T follicular helper cell (primary cell): Measurements from ENCODE around the gene TMEM30A.

ENCODE experiments used
- DNase-seq: peaks from one replicate; pipeline ENCODE4 v3.0.0-alpha.2; 2020; ENCODE audit warnings: low read depth

TMEM30A gene

DNA sequence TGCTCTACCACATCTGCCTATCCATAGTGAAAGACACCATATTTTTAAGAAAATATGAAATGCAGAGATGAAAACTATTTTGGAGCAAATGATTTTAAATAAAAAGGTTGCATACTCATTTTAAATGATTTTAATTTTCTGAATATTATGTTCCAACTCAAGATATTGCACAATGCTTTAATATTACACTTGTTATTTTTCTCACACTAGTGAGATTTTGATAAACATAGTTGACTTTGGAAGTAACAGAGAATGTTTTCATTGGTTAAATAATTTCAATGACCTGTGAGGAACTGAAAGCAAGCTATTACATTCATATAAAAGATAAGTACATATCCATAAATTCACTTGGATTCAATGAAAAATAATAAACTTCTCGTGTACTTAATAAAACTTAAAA, 7.2 kb upstream of the TMEM30A start:
- DNase-seq: no peak

DNA sequence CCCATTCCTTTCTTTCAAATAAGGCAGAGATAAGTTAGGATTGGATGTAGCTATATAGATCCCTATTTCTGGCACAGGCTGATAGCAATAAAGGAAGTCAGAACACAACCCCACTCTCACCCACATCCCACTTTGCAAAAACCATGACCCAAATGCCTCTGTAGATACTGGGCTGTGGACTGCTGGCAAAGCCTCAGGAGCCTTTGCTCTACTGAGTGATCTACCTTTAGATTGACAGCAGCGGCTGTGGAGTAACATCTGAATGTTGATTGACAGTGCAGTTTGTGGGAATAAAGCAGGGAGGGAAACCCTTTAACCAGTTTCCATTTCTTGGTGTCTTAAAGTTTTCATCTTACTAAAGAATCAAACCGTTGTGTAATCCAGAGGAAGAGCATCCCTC, 6.7 kb upstream of the TMEM30A start:
- no peak for DNase-seq

- DNase-seq: no peak
Measured at GRCh38 chr6:75290136-75290945, 5.7 kb upstream of the TMEM30A start.

DNA sequence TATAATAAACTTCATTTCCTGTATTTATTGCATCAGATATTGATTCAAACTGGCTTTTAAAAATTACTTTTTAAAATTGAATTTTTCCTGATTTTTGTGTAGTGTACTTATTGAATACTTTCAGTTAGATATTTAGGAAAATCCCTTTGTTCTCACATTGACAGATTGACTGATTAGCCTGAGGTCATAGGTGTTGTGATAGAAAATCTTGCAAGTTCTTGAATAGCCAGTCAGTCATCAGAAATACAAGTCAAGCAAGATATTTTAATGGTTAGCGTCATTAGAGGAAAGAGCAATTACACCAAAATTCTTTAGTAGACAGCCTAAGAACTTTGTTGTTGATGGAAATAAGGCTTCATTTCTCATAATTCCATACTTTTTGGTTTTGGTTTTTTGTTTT, 3.4 kb upstream of the TMEM30A start:
- DNase-seq: no peak

GRCh38 chr6:75287424-75287823, 2.8 kb upstream of the TMEM30A start:
- DNase-seq: no peak

GRCh38 chr6:75286955-75287354, 2.4 kb upstream of the TMEM30A start:
- no peak for DNase-seq

GRCh38 chr6:75285283-75285639, 669 bp upstream of the TMEM30A start:
- no peak for DNase-seq

DNA sequence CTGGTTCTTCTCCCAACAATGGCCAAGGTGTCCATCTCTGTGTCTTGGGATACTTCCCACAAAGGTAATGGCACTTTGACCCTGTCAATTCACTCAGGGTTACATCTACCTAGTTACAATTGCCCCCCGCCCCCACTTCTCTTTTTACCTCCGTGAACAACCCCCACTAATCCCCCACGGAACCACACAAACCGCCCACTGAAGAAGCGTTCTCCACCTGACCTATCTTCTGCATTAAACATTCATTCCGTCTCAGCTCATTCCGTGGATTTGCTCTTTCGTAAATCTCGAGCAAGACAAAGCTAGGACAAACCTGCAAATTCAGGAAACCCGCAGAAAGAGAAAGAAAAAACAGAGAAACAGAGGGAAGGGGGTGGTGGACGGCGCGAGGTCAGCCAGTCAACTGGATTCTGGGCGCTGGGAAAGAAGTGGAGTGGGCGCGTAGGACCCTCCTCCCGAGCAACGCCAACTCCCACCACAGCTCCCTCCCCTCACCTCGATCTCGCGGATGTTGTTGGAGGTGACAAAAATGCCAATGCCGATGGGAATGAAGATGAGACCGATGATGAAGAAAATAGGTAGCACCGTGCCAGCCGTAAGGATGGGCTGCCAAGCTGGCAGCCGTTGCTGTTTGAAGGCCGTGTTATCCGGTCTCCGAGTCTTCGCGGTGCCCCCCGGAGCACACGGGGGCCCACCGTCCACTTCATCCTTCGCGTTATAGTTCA, 523 bp downstream of the TMEM30A start:
- no peak for DNase-seq

GRCh38 chr6:75282706-75283105, 1.9 kb downstream of the TMEM30A start:
- no peak for DNase-seq

DNA sequence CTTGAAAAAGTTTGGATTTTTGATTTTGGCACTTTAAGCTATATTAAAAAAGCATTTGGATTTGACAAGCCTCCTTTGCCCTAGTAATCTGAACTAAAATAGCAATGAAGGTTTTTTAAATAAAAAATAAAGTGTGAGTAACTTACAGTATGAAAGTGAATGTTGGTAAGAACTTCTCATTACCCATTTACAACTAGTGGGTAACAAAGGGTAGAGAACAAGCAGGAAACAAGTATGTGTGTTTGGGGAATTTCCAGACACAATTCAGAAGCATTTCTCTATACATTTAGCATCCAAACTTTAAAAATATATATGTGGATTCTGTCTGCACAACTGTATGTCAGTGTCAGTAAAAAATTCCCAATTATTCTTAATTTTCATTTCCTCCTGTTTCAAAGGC, 2.9 kb downstream of the TMEM30A start:
- DNase-seq: no peak

GRCh38 chr6:75280131-75280855, 4.3 kb downstream of the TMEM30A start:
- DNase-seq: no peak

GRCh38 chr6:75279418-75279817, 5.2 kb downstream of the TMEM30A start:
- no peak for DNase-seq

DNA sequence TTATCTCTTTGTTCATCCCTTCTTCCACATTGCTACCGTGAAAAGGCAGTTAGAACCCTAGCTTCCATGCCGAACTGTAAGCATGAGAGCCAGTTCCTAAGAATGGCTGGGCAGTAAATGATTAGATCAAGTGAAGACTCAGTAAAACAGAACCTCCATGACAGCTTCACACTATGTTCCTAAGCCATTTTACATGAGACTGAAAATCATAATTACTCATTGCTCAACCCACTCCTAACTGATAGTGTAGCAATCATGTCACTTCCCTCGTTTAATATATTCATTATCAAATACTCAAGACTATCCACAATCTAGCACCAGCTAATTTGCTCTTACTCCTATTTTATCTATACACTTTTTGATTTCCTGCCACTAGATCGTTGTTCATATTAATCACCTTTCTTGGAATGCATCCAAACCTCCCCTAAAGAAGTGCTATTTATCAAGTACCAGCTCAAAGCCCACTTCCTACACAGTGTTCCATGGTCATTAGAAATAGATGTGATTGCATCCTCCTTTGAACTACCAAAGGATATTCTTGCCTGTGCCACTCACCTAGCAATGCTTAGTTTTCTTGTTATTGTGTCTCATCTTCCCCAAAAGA, 6.0 kb downstream of the TMEM30A start:
- no peak for DNase-seq

DNA sequence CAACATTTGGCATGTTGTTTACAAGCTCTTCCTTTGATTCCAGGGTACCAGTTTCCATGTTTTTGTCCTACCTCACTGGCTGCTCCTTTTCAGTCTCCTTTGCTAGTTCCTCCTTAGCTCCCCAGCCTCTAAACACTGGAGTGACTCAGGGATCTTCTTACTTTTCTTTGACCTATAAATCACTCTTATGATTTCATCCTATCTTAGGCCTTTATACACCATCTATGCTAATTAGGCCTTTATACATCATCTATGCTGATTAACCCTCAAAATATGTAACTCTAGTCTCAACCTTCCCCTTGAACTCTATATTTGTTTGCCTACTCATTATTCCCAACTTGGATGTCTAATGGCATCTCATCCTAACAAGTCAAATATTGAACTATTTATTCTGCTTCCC, 9.5 kb downstream of the TMEM30A start:
- DNase-seq: no peak

DNA sequence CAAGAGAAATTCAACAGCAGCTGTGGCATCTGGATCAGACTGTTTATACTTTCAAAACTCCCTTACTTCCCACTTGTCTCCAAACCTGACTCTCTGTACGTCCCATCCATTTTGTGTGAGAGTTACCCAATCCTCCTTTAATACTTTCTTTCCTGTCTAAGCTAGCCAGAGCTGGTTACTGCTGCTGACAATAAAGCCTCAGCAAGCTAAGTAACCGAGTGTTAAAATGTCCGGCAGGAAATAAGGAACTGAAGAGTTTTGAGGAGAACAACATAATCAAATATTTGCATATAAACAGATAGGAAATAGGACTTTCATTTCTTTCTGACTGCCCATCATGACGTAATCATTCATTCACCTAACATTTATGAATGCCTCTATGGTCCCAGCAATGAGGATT, 11.6 kb downstream of the TMEM30A start:
- DNase-seq: no peak

DNA sequence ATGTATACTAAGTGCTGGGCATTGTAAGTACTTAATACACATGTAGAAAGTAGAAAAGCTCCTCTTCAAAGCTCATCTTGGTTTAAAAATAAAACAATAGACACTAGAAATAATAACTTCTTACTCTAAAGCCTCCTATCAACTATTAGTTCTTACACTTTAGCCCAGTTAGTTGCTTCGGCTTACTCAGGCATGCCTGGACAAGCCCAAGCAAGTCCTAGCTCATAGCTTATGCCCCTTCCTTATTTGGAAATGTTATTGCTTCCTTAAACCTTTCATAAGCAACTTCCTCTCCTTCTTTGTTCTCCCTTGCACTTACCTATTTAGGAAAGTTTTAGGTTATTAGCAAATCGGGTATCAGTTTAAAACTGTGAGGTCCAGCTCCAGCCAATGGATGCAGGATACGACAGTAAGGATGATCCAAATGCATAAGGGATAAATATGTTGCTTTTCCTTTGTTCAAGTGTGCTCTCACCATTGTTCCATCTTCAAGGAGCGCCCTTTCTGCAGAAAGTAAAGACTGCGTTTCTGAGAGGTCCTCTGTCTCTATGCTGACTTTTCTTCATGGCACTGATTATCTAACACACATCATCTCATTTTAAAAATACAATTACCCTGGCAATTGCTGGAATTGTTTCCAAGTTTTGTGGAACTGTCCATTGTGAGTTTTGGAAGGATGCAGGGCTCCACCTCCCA, 12.3 kb downstream of the TMEM30A start:
- no peak for DNase-seq

DNA sequence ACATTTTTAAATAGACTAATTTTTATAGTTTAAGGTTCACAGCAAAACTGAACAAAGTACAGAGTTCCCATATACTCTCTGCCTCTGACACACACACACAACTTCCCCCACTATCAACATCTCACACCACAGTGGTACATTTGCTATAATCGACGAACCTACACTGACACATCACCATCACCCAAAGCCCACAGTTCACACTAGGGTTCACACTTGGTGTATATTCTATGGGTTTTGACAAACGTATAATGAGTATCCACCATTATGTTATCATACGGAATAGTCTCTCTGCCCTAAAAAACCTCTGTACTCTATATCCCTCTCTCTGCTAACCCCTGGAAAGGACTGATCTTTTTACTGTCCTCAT, 15.6 kb downstream of the TMEM30A start:
- DNase-seq: no peak

DNA sequence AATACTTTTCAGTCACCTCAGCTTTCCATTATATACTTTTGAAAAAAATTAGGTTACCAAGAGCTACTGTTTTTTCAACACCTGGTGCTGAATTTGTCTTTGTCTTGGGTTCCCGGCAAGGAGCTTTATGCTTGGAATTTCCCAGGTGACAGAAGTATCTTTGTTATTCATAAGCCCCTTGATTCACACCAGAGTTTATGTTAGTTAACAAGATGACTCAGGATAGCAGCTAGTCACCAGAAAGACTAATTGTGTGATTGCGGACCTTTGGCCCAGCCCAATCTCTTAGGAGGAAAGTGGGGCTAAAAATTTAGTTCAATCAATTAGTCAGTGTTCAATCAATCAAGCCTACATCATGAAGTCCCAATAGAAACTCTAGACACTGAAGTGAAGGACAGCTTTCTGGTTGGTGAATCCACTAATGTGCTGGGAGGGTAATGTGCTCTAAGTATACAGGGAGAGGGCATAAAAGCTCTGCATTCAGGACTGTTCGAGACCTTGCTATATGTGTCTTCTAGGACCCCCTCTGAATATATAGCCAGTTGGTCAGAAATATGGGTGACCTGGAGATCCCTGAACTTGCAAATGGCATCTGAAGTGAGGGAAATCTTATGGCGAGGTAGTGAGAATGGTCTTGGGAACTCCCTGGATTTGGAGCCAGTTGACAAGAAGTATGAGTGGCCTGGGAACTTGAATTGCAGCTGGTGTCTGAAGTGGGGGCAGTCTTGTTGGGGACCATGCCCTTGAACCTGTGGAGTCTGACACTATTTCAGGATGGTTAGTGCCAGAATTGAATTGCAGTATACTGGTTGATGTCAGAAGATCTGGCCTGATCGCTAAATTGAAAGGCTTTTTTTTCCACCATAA, 16.2 kb downstream of the TMEM30A start:
- DNase-seq: no peak

GRCh38 chr6:75267461-75267860, 17.1 kb downstream of the TMEM30A start:
- no peak for DNase-seq

GRCh38 chr6:75266716-75267291, 17.8 kb downstream of the TMEM30A start:
- no peak for DNase-seq

DNA sequence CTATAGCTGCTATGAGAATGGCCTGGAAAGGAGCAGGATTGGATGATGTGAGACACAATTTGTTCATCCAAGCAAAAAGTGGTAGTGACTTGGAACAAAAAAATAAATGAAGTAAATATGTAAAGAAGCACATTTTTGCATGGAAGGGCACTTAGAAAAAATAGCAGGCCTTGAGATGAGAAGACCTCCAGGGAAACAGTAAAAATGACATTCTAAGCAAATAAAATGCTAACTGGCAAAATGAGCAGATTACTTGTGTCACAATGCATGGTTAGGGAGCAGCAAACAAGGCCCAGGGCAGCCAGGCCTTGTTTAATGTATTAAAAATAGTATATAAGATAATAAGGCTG, 21.2 kb downstream of the TMEM30A start:
- no peak for DNase-seq
